Sigmoid colon (tissue), 7 donors: Measurements from ENCODE around the gene TRIM49. TPM values are rescaled to one million over a fixed set of nuclear protein-coding genes. Genes with fewer than 3 reads are reported as not detected.
"Not testable (repeated sequence)": the region's sequence is repeated elsewhere in the genome, so short reads cannot be mapped to it uniquely, and the experiment has no call there.

ENCODE experiments used
- DNase-seq: peaks from one replicate; pipeline ENCODE4 v3.0.0-alpha.2; 2019
- H3K27ac ChIP-seq, 4 donors: fragments of 200-600 bp; sonication (generic); one replicate each; pipeline ENCODE4 v1.5.1; 2016 to 2019; ENCODE audit warnings: mild to moderate bottlenecking in 1 of 4
- H3K27me3 ChIP-seq, 3 donors: fragments of 200-600 bp; sonication (generic); one replicate each; pipeline ENCODE4 v1.5.1; 2019; ENCODE audit warnings: mild to moderate bottlenecking in 1 of 3
- H3K36me3 ChIP-seq, 4 donors: fragments of 200-600 bp; sonication (generic); one replicate each; pipeline ENCODE4 v1.5.1; 2016 to 2019
- H3K4me1 ChIP-seq, 4 donors: fragments of 200-600 bp; sonication (generic); one replicate each; pipeline ENCODE4 v1.5.1; 2017 to 2019
- H3K4me3 ChIP-seq, 4 donors: fragments of 200-600 bp; sonication (generic); one replicate each; pipeline ENCODE4 v1.5.1; 2017 to 2019; ENCODE audit warnings: mild to moderate bottlenecking in 2 of 4, moderate library complexity in 1 of 4
- H3K9me3 ChIP-seq, 4 donors: fragments of 200-600 bp in 3 of 4; sonication (generic) in 3 of 4; one replicate each; pipeline versions ENCODE4 v1.5.1 to v1.6.1; 2013 to 2019
- WGBS, 2 donors: extraction: QIAGEN DNeasy Blood & Tissue Kit; methylation state at CpG; one replicate each; pipeline ENCODE4 v1.1.7; 2013; 5-methylcytosine and 5-hydroxymethylcytosine counted together
- intact Hi-C: fragments of 100-400 bp; cut with DNase I; formaldehyde crosslinking; loops from one replicate; pipeline ENCODE4 v1.15.1; 2023
- polyA plus RNA-seq, 3 donors: library from polyadenylated mRNA; stranded (reverse); fragments of 200-250 nt; gene quantifications; one replicate each; pipeline ENCODE4 v1.2.3, GENCODE V29; 2013
- small RNA-seq, 3 donors: library from RNA; depleted of rRNA; stranded (forward); fragments of <200 nt; gene quantifications; one replicate each; pipeline ENCODE3, GENCODE V24; 2016
- total RNA-seq, 4 donors: library from RNA; depleted of rRNA; stranded (reverse); fragments of >200 nt; gene quantifications; one replicate each; pipeline ENCODE4 v1.1.0, GENCODE V29; 2016
- donor health status: healthy with polysubstance abuse.
- donor health status: Bipolar disorder and iron deficiency.
- donor health status: healthy.

Gene TRIM49
- total RNA-seq (not detected), polyA plus RNA-seq (not detected)

DNA sequence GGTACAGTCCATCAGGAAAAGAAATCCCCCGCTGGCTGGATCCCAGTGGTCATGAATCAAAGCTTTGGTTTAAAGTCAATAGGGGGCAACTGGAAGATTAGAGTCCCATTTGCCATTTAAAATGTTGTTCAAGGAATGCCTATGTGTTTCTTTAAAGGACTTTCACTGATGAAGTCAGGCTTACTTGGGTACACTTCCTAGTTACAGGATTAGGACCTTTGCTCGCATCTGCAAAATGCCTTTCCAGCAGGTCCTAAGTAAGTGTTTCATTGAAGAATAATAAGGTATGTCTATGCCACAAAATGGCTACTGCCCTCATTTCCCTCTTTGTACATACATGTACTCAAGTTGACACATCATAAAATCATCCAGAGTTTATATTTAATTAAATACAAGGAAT is at the start of gene TRIM49:
TRIM49 (minus strand) TSS at position 101 of the 400 bp plus-strand sequence. CDS start 4,106 bp downstream, outside the sequence.
- WGBS, 2 donors: 91 to 94% methylated on average over 2 of the region's 2 CpGs
- H3K4me3 ChIP-seq, H3K4me1 ChIP-seq, H3K9me3 ChIP-seq, H3K27ac ChIP-seq, intact Hi-C loops, H3K36me3 ChIP-seq, DNase-seq, H3K27me3 ChIP-seq: not testable (repeated sequence)

DNA sequence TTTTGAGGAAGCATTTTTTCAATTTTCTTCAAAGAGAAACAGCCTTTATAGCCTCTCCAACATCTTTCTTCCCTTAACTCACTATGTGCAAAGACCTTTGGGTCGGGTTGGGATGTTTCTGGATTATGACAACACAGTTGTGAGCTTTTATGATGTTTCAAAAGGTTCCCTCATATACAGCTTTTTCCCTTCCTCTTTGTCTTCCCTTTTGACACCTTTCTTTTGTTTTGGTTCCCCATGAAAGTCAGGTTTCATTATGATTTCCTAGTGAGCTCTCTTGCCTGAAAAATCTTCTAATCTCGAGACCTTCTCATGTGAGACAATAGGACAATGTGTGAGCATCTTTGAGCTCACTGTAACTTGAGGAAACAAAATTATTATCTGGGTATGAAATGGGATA is 18.3 kb upstream of the TRIM49 start:
- H3K4me1 ChIP-seq, H3K27ac ChIP-seq, DNase-seq, H3K36me3 ChIP-seq, intact Hi-C loops, H3K27me3 ChIP-seq, H3K4me3 ChIP-seq, H3K9me3 ChIP-seq: not testable (repeated sequence)
- WGBS, 2 donors: 0% methylated on average over 1 of the region's 2 CpGs; no CpG with 5 or more reads in 1 of the 2 donors

DNA sequence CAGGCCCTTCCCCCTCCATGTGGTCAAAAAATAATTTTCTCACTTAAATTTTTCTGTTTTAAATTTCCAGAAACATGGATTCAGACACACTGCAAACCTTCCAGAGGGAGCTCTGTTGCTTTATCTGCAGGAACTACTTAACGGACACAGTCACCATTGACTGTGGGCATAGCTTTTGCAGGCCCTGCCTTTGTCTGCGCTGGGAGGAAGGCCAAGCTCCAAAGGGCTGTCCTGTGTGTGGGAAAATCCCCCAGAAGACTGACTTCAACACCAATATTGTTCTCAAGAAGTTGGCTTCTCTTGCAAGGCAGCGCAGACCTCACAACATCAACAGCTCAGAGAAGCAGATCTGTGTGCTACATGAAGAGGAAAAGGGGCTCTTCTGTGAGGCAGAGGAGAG is 11.6 kb upstream of the TRIM49 start:
- H3K27me3 ChIP-seq, H3K36me3 ChIP-seq, H3K4me1 ChIP-seq, H3K27ac ChIP-seq, DNase-seq, H3K9me3 ChIP-seq, intact Hi-C loops, H3K4me3 ChIP-seq: not testable (repeated sequence)
- 92% methylated on average over 2 of the region's 3 CpGs; no CpG with 5 or more reads in 1 of the 2 donors for WGBS, 2 donors

- H3K9me3 ChIP-seq, intact Hi-C loops, DNase-seq, H3K4me3 ChIP-seq, H3K36me3 ChIP-seq, H3K27me3 ChIP-seq, H3K27ac ChIP-seq, H3K4me1 ChIP-seq: not testable (repeated sequence)
- 60 to 78% methylated on average over 5 of the region's 5 CpGs for WGBS, 2 donors
Measured at GRCh38 chr11:89813535-89813934, 5.2 kb upstream of the TRIM49 start.

DNA sequence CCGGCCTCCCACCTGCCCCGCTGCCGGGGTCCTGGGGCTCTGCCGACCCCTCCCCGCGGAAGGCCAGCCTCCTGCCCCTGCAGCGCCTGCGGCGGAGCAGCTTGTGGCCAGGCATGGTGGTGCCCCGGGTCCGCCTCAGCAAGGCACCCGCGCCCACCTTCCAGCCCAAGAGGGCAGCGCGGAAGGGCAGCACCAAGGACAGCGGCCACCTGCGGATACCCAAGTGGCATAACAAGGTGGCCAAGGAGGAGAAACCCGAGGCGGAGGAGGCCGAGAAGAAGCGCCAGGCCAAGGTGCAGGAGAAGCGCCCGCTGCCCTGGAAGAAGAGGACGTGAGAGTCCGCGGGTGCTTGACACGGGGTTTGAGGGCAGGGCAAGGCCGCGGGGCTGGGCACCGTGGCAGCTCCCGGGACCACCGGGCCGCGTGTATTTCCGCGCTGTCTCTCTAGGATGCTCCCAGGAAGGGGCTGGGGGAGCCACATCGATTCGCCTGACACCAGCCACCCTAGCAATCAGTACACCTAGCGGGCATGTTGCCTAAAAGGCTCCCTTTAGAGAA is 20.8 kb downstream of the TRIM49 start:
- H3K4me3 ChIP-seq, intact Hi-C loops, H3K4me1 ChIP-seq, H3K27me3 ChIP-seq, H3K36me3 ChIP-seq, DNase-seq, H3K9me3 ChIP-seq, H3K27ac ChIP-seq: not testable (repeated sequence)
- WGBS, 2 donors: 35 to 48% methylated on average over 36 of the region's 39 CpGs

DNA sequence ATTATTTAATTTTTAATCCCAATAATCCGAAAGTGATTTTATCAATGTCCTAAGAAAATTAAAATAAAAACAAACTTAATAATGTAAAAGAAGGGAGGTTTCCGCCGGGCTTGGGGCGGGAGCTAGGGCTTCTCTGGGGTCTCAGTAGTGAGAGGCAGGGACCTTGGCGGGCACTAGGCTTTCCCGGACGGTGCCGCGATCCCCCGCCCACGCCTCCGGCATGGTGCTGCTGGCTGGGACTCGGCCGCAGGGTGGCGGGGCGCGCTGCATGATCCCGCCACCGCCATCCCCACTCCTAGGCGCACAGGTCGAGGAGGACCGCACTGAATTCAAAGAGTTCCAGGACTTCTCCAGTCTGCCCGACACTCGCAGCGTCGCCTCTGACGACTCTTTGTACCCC is 22.6 kb downstream of the TRIM49 start:
- intact Hi-C loops, H3K9me3 ChIP-seq, H3K27me3 ChIP-seq, H3K4me3 ChIP-seq, H3K36me3 ChIP-seq, H3K27ac ChIP-seq, DNase-seq, H3K4me1 ChIP-seq: not testable (repeated sequence)
- WGBS, 2 donors: 29 to 55% methylated on average over 12 of the region's 27 CpGs

GRCh38 chr11:89750822-89751221 is 57.6 kb downstream of the TRIM49 start:
- DNase-seq, intact Hi-C loops, H3K36me3 ChIP-seq, H3K27ac ChIP-seq, H3K4me3 ChIP-seq, H3K27me3 ChIP-seq, H3K9me3 ChIP-seq, H3K4me1 ChIP-seq: not testable (repeated sequence)

Small RNA genes lying within 50 kb of the gene (small RNA-seq; reads per million reads assigned to genes)
- gene AP003122.3: 0 reads per million in 3 donors

Other genes with a start within 250 kb of the TRIM49 start
- not detected for gene TRIM77, start 98.3 kb downstream of the TRIM49 start, total RNA-seq
- gene TRIM77, start 98.3 kb downstream of the TRIM49 start, polyA plus RNA-seq: not detected
- not detected for gene TRIM64B, start 69.9 kb upstream of the TRIM49 start, total RNA-seq
- gene TRIM64B, start 69.9 kb upstream of the TRIM49 start, polyA plus RNA-seq: not detected
- not detected for gene TRIM49D1, start 113.7 kb upstream of the TRIM49 start, total RNA-seq
- not detected for gene TRIM49D1, start 113.7 kb upstream of the TRIM49 start, polyA plus RNA-seq
- gene TRIM49D2, start 115.5 kb upstream of the TRIM49 start, total RNA-seq: not detected
- not detected for gene TRIM49D2, start 115.5 kb upstream of the TRIM49 start, polyA plus RNA-seq
- gene TRIM64, start 157.5 kb upstream of the TRIM49 start, total RNA-seq: not detected
- gene TRIM64, start 157.5 kb upstream of the TRIM49 start, polyA plus RNA-seq: not detected
- gene TRIM49C, start 222.5 kb upstream of the TRIM49 start, total RNA-seq: not detected
- gene TRIM49C, start 222.5 kb upstream of the TRIM49 start, polyA plus RNA-seq: not detected